PC-3 (cell line): Measurements from ENCODE around the gene ADORA2A. TPM values are rescaled to one million over a fixed set of nuclear protein-coding genes. Genes with fewer than 3 reads are reported as not detected.

Experiments used
- ATAC-seq: fragments of 200-7000 bp; cut with Tn5 transposase; 2 replicates; pipeline ENCODE4 v1.9.1; 2020; ENCODE audit warnings: mild to moderate bottlenecking, moderate library complexity
- BruUV-seq: library from RNA; stranded (reverse); fragments of 400-500 nt; replicated peaks from 2 replicates; lab custom pipeline; 2021; lab: Mats Ljungman, UMichigan
- CTCF ChIA-PET: fragments of 300-600 bp; sonication (Branson Sonifier 250); formaldehyde crosslinking; loops from one replicate; lab custom pipeline; 2022; ENCODE audit warnings: antibody characterized with exemption; lab: Charles Lee
- POLR2A ChIA-PET: fragments of 300-600 bp; sonication (Branson Sonifier 250); formaldehyde crosslinking; loops from one replicate; lab custom pipeline; 2022; ENCODE audit warnings: antibody characterized with exemption; ENCODE audit not compliant: unreplicated experiment; lab: Charles Lee
- DNase-seq: peaks from one replicate; pipeline ENCODE4 v3.0.0-alpha.2; 2015
- H2AFZ ChIP-seq: fragments of 300-600 bp; sonication (generic); 2 replicates; pipeline ENCODE4 v1.6.0; 2016; ENCODE audit warnings: antibody characterized with exemption, low read length
- H3F3A ChIP-seq: fragments of 300-600 bp; sonication (generic); one replicate; pipeline ENCODE4 v1.6.0; 2017; ENCODE audit warnings: antibody characterized with exemption, low read length, control low read depth, mild to moderate bottlenecking; ENCODE audit not compliant: unreplicated experiment
- H3K27ac ChIP-seq: fragments of 300-600 bp; sonication (generic); 2 replicates; pipeline ENCODE4 v1.5.1; 2016; ENCODE audit warnings: mild to moderate bottlenecking, low read length
- H3K27me3 ChIP-seq: fragments of 300-600 bp; sonication (generic); 2 replicates; pipeline ENCODE4 v1.6.1; 2016; ENCODE audit warnings: low read length, mixed read lengths
- H3K36me3 ChIP-seq: fragments of 300-600 bp; sonication (generic); 2 replicates; pipeline ENCODE4 v1.6.1; 2016; ENCODE audit warnings: low read depth, mixed run types, low read length, mixed read lengths
- H3K4me1 ChIP-seq: fragments of 300-600 bp; sonication (generic); 2 replicates; pipeline ENCODE4 v1.5.1; 2016; ENCODE audit warnings: low read length; ENCODE audit not compliant: insufficient read depth
- H3K4me2 ChIP-seq: fragments of 300-600 bp; sonication (generic); 2 replicates; pipeline ENCODE4 v1.6.0; 2016; ENCODE audit warnings: low read length
- H3K4me3 ChIP-seq: fragments of 300-600 bp; sonication (generic); 2 replicates; pipeline ENCODE4 v1.5.1; 2016; ENCODE audit warnings: mild to moderate bottlenecking, low read length, mixed read lengths
- H3K79me2 ChIP-seq: fragments of 300-600 bp; sonication (generic); 2 replicates; pipeline ENCODE4 v1.6.1; 2017; ENCODE audit warnings: low read length, mixed read lengths
- H3K9ac ChIP-seq: fragments of 300-600 bp; sonication (generic); 2 replicates; pipeline ENCODE4 v1.6.0; 2016; ENCODE audit warnings: mild to moderate bottlenecking, low read length
- H3K9me2 ChIP-seq: fragments of 300-600 bp; sonication (generic); replicated peaks from 2 replicates; pipeline ENCODE4 v1.6.1; 2016; ENCODE audit warnings: mixed run types, low read length, mixed read lengths
- H3K9me3 ChIP-seq: fragments of 300-600 bp; sonication (generic); 2 replicates; pipeline ENCODE4 v1.6.1; 2016; ENCODE audit warnings: low read length, mixed read lengths
- H4K20me1 ChIP-seq: fragments of 300-600 bp; sonication (generic); 2 replicates; pipeline ENCODE4 v1.6.1; 2016; ENCODE audit warnings: low read length, mixed read lengths
- EZH2 ChIP-seq: fragments of 300-600 bp; sonication (generic); IDR thresholded peaks from one replicate; pipeline ENCODE4 v1.6.1; 2017; ENCODE audit warnings: antibody characterized with exemption, mild to moderate bottlenecking, low read length; ENCODE audit not compliant: unreplicated experiment
- EZH2phosphoT487 ChIP-seq: fragments of 300-600 bp; sonication (generic); IDR thresholded peaks from 2 replicates; pipeline ENCODE4 v1.6.1; 2018; ENCODE audit warnings: mild to moderate bottlenecking, antibody characterized with exemption, low read length, borderline replicate concordance
- intact Hi-C: fragments of 100-400 bp; cut with micrococcal nuclease; formaldehyde crosslinking; loops from 2 replicates; pipeline ENCODE4 v1.9.0; 2023
- total RNA-seq: library from RNA; depleted of rRNA; stranded (reverse); fragments of >200 nt; gene quantifications from 2 replicates; pipeline ENCODE4 v1.2.3, GENCODE V29; 2014
- TF ChIP-seq, protein P1 (sequence below): fragments of 300-600 bp; sonication (generic); conservative IDR thresholded peaks from 2 replicates; pipeline ENCODE4 v1.5.1; 2017; ENCODE audit warnings: antibody characterized with exemption, low read depth, mild to moderate bottlenecking, low read length

The ADORA2A gene
- total RNA-seq, 1 experiment from 2014 or later: 1.7 TPM

DNA sequence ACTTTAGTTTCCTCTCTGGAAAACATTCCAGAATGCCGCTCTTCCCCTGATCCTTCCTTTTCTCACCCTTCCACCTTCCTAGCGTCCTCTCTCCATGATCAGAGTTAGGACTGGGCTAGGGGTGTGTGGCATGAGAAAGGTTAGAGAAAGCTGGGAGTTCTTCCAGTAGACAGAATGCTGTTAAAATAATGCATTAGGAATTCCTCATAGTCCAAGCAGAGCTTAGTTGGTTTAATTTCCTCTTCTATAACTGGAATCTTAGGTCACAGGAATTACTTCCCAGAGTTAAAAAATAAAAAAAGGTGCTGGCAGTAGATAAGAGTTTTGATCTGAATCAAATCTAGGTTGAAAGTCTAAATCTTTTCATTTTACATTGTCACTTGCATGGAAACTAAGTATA lies 37.2 kb upstream of the ADORA2A start:
- Histone ChIP-seq H3K4me3 (no peak overlapping the region), H3K36me3 (no peaks in the 10 kb centered on the region), H3K9ac (no peak overlapping the region), H3F3A (no peaks in the 10 kb centered on the region), H3K27ac (no peak overlapping the region), H3K79me2 (no peaks in the 10 kb centered on the region), H3K27me3 (no peaks in the 10 kb centered on the region), H2AFZ (no peak overlapping the region), H3K9me3 (no peaks in the 10 kb centered on the region), H4K20me1 (no peaks in the 10 kb centered on the region), H3K4me2 (no peak overlapping the region), H3K9me2 (no peaks in the 10 kb centered on the region), H3K4me1 (no peaks in the 10 kb centered on the region)
- TF ChIP-seq, protein P1, sequence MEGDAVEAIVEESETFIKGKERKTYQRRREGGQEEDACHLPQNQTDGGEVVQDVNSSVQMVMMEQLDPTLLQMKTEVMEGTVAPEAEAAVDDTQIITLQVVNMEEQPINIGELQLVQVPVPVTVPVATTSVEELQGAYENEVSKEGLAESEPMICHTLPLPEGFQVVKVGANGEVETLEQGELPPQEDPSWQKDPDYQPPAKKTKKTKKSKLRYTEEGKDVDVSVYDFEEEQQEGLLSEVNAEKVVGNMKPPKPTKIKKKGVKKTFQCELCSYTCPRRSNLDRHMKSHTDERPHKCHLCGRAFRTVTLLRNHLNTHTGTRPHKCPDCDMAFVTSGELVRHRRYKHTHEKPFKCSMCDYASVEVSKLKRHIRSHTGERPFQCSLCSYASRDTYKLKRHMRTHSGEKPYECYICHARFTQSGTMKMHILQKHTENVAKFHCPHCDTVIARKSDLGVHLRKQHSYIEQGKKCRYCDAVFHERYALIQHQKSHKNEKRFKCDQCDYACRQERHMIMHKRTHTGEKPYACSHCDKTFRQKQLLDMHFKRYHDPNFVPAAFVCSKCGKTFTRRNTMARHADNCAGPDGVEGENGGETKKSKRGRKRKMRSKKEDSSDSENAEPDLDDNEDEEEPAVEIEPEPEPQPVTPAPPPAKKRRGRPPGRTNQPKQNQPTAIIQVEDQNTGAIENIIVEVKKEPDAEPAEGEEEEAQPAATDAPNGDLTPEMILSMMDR: no peak
- TF ChIP-seq EZH2: no peak
- TF ChIP-seq EZH2phosphoT487: no peak
- no peak for DNase-seq
- BruUV-seq: no TSS peak
- POLR2A ChIA-PET: no interaction called here
- intact Hi-C loops: no loop called here
- no peak for ATAC-seq
- CTCF ChIA-PET: interaction anchor here (0.7 kb wide), 1 partner anchor 45 kb away, joined by 8 read pairs; no protein-coding TSS in a partner anchor

DNA sequence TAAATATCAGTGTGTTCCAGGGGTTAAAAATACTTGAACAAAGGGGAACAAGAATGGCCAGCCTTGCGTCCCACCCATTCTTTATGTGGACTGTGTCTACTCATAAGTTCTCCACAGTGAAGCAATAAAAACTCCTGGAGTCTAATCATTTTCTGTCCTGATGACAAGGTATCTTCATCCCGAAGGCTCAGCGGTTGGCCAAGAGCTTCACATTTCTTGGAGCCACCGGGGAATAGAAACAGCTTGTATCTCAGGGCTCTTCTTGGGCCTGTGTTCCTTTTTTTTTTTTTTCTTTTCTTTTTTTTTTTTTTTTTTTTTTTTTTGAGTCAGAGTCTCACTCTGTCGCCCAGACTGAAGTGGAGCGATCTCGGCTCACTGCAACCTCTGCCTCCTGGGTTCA lies 36.8 kb upstream of the ADORA2A start:
- ChIA-PET POLR2A (no interaction called here), CTCF (interaction anchor here (0.7 kb wide), 1 partner anchor 44 kb away, joined by 8 read pairs; no protein-coding TSS in a partner anchor)
- no peak for DNase-seq
- H3K27ac ChIP-seq: no peak overlapping the region
- no peaks in the 10 kb centered on the region for H3K36me3 ChIP-seq
- no peaks in the 10 kb centered on the region for H4K20me1 ChIP-seq
- no peak for ATAC-seq
- no peak overlapping the region for H3K4me2 ChIP-seq
- H3K9me3 ChIP-seq: no peaks in the 10 kb centered on the region
- H3K27me3 ChIP-seq: no peaks in the 10 kb centered on the region
- H3F3A ChIP-seq: no peaks in the 10 kb centered on the region
- intact Hi-C loops: no loop called here
- H3K79me2 ChIP-seq: no peaks in the 10 kb centered on the region
- H3K4me1 ChIP-seq: no peaks in the 10 kb centered on the region
- TF ChIP-seq, protein P1: no peak
- TF ChIP-seq EZH2phosphoT487 (no peak), EZH2 (no peak)
- no TSS peak for BruUV-seq
- H2AFZ ChIP-seq: no peak overlapping the region
- H3K9ac ChIP-seq: no peak overlapping the region
- H3K4me3 ChIP-seq: no peak overlapping the region
- H3K9me2 ChIP-seq: no peaks in the 10 kb centered on the region

DNA sequence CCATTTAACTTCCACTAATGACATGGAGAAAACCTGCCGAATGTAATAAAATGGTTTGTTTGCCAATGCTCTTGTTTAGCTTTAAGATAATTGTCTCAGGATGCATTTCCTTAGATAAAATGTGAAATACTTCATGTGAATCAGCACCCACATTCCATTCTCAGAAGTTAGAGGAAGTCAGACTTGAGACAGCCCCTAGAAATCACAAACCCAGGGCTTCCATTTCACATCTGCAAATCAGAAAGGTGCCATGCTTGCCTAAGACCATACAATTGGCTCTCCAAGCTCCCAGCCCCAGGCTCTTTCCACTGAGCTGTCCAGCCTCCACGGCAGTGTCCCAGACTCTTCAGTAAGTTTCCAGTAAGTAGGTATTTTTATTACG lies 35.6 kb upstream of the ADORA2A start:
- Histone ChIP-seq H2AFZ (no peak overlapping the region), H3K36me3 (no peaks in the 10 kb centered on the region; the same call in 1 of the 2 replicates), H3K27me3 (no peaks in the 10 kb centered on the region), H3K9me2 (no peaks in the 10 kb centered on the region), H3K4me2 (no peak overlapping the region), H3K4me1 (no peaks in the 10 kb centered on the region), H3K79me2 (no peaks in the 10 kb centered on the region), H3K9me3 (no peaks in the 10 kb centered on the region), H3K27ac (no peak overlapping the region), H3K9ac (no peak overlapping the region), H3K4me3 (no peak overlapping the region), H3F3A (no peaks in the 10 kb centered on the region), H4K20me1 (no peaks in the 10 kb centered on the region)
- ATAC-seq (no peak), DNase-seq (peak; percentile 7)
- TF ChIP-seq EZH2phosphoT487 (no peak), EZH2 (no peak)
- TF ChIP-seq, protein P1: no peak
- CTCF ChIA-PET: no interaction called here
- intact Hi-C loops: no loop called here
- POLR2A ChIA-PET: no interaction called here
- no TSS peak for BruUV-seq
